Measurements from ENCODE around the gene HAND2.
A peak's percentile ranks its signal among the peaks of the same experiment; 100 is the strongest.

HAND2 gene

DNA sequence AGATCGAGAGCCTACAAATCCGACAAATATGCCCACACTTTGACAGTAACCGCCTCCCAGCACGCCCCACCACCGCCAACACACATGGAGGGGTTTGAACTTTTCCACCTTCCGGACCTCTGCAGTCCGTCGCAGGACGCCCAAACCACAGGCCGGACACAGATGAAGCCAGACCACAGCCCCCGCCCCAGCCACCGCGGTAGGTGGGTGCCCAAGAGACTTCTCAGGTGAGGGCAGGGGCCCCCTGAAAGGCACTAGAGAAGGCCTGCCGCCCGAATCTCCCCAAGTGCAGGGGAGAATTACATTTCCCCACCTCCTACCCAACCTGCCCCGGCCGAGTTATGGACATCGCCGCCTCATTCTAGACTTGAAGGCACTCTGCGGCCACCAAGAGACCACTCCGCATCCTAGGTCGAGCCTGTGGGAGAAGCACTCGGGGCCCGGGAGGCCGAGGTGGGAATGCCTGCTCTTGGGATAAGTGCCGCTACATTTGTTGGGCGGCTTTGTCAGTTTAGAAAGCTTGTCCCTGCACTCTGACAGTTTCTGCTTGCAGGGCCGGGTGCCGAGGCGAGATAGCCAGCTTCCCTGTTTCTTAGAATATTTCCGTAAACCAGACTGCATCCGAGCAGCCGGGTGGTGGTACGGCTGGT, 21.5 kb downstream of the HAND2 start:
- peaks cover 10% of the 10 kb centered on the region for H3K4me1 ChIP-seq (ENCODE audit: control insufficient read depth, insufficient read depth, low read length, poor library complexity, severe bottlenecking)
- no peaks in the 10 kb centered on the region for H3K9me3 ChIP-seq (ENCODE audit: control insufficient read depth, low read length)
- no peak overlapping the region for H3K27ac ChIP-seq (ENCODE audit: low read depth, low read length, severe bottlenecking)
- 10 to 20% methylated on average over 20 to 24 of the region's 34 CpGs for WGBS, 2 experiments (ENCODE audit: insufficient coverage in 2 of 2)
- H3K4me3 ChIP-seq (ENCODE audit: extremely low read depth, insufficient read depth, low read length, poor library complexity, severe bottlenecking): peak overlapping the region; percentile 42
- no peaks in the 10 kb centered on the region for H3K36me3 ChIP-seq (ENCODE audit: control insufficient read depth, insufficient read depth, low read length)

DNA sequence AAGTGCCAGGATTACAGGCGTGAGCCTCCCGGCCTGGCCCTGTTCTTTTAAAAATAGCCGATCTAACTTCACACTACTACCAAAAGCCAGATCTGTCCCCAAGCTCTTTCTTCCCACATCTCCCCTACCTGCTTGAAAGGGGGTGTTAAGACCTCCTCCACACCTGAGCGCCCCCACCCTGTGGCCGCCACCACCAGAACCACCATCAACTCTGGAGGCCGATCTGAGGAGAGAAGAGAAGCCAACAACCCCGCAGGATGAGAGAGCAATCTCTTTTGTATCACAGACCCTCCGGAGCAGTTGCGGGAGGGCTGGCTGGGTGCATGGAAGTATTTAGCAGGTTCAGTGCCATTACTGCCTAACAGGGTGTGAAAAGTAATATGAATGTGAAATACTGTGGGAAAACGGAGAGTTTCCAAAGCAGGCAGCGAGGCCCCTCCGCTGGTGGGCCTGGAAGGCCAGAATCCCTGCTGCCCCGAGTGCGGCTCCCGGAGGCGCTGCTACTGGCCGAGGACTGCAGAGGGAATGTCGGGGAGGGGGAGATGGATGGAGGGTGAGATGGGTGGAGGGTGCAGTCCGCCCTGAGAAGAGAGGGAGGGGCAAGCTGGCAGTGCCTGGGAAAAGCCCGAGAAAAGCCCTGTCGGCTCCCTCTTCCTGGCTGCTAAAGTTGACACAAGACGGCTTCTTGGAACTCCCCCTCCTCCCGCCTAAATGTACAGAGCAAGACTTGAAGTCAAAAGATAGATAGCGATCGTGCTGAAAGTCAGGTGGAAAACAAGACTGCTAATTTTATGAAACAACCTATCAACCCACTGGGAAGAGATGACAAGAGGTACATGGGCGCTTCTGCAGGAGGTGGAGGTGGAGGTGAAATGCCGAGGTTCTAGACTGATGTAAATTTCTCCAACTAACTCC, 22.3 kb downstream of the HAND2 start:
- H3K27ac ChIP-seq (ENCODE audit: low read depth, low read length, severe bottlenecking): no peak overlapping the region
- WGBS, 2 experiments (ENCODE audit: insufficient coverage in 2 of 2): 18 to 22% methylated on average over 10 to 15 of the region's 27 CpGs
- H3K4me3 ChIP-seq (ENCODE audit: extremely low read depth, insufficient read depth, low read length, poor library complexity, severe bottlenecking): peak overlapping the region; percentile 8
- H3K36me3 ChIP-seq (ENCODE audit: control insufficient read depth, insufficient read depth, low read length): no peaks in the 10 kb centered on the region
- peaks cover 11% of the 10 kb centered on the region for H3K4me1 ChIP-seq (ENCODE audit: control insufficient read depth, insufficient read depth, low read length, poor library complexity, severe bottlenecking)
- H3K9me3 ChIP-seq (ENCODE audit: control insufficient read depth, low read length): no peaks in the 10 kb centered on the region

- H3K4me3 ChIP-seq (ENCODE audit: extremely low read depth, insufficient read depth, low read length, poor library complexity, severe bottlenecking): peak overlapping the region; percentile 28
- no peak overlapping the region for H3K27ac ChIP-seq (ENCODE audit: low read depth, low read length, severe bottlenecking)
- no peaks in the 10 kb centered on the region for H3K36me3 ChIP-seq (ENCODE audit: control insufficient read depth, insufficient read depth, low read length)
- WGBS, 2 experiments (ENCODE audit: insufficient coverage in 2 of 2): 6% methylated on average over 18 to 28 of the region's 35 CpGs
- no peaks in the 10 kb centered on the region for H3K9me3 ChIP-seq (ENCODE audit: control insufficient read depth, low read length)
- peaks cover 11% of the 10 kb centered on the region for H3K4me1 ChIP-seq (ENCODE audit: control insufficient read depth, insufficient read depth, low read length, poor library complexity, severe bottlenecking)
These were observed 23.3 kb downstream of the HAND2 start for GRCh38 chr4:173506597-173507211.

DNA sequence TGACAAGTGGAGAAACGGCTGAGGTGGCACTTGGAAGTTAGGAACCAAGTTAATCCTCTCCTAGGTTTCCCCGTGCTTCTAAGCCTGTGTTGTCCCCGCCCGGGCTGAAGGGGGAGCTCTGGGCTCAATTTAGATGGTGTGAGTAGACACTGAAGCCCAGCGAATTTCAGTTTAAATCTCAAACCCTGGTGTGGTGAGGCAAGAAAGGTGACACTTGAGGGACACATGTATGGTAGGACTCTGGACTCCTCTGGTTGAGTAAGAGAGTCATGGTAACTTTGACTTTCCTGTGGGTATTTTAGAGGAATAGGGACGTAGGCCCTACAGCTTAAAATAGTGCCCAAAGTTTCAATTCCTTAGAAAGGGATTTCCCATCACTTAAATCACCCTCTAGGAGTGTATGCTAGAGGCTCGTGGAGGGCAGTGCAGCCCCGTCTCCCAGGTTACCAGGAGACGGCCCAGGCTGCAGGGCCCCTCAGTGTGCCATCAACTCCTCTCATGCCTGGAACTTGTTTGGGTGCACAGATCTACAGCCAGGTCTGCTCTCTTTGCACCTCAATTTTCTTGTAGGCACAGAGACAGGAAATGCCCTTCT, 24.0 kb downstream of the HAND2 start:
- WGBS, 2 experiments (ENCODE audit: insufficient coverage in 2 of 2): 11% methylated on average over 5 of the region's 9 CpGs
- Histone ChIP-seq H3K9me3 (ENCODE audit: control insufficient read depth, low read length) (no peaks in the 10 kb centered on the region), H3K4me3 (ENCODE audit: extremely low read depth, insufficient read depth, low read length, poor library complexity, severe bottlenecking) (peak overlapping the region; percentile 28), H3K27ac (ENCODE audit: low read depth, low read length, severe bottlenecking) (no peak overlapping the region), H3K36me3 (ENCODE audit: control insufficient read depth, insufficient read depth, low read length) (no peaks in the 10 kb centered on the region), H3K4me1 (ENCODE audit: control insufficient read depth, insufficient read depth, low read length, poor library complexity, severe bottlenecking) (peaks cover 11% of the 10 kb centered on the region)

DNA sequence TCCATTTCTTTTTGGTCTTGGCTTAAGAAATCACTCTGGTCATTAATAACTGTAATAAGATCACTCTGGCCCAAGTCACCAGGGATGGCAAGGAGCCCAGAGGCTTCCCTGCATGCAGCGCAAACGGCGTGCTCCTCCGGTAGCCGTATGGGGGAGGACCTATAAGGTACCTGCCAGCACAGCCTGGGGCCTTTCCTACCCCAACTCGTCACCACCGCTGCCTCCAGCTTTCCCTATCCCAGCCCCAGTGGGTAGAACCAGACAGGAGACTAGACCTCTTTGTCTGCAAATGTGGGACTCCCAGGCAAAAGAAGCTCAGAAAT, 25.9 kb downstream of the HAND2 start:
- H3K27ac ChIP-seq (ENCODE audit: low read depth, low read length, severe bottlenecking): no peak overlapping the region
- peaks cover 11% of the 10 kb centered on the region for H3K4me1 ChIP-seq (ENCODE audit: control insufficient read depth, insufficient read depth, low read length, poor library complexity, severe bottlenecking)
- H3K9me3 ChIP-seq (ENCODE audit: control insufficient read depth, low read length): no peaks in the 10 kb centered on the region
- H3K4me3 ChIP-seq (ENCODE audit: extremely low read depth, insufficient read depth, low read length, poor library complexity, severe bottlenecking): no peak overlapping the region
- WGBS, 2 experiments (ENCODE audit: insufficient coverage in 2 of 2): 77 to 80% methylated on average over 5 to 7 of the region's 7 CpGs
- no peaks in the 10 kb centered on the region for H3K36me3 ChIP-seq (ENCODE audit: control insufficient read depth, insufficient read depth, low read length)

- no peak overlapping the region for H3K27ac ChIP-seq (ENCODE audit: low read depth, low read length, severe bottlenecking)
- H3K4me3 ChIP-seq (ENCODE audit: extremely low read depth, insufficient read depth, low read length, poor library complexity, severe bottlenecking): no peak overlapping the region
- H3K36me3 ChIP-seq (ENCODE audit: control insufficient read depth, insufficient read depth, low read length): no peaks in the 10 kb centered on the region
- H3K4me1 ChIP-seq (ENCODE audit: control insufficient read depth, insufficient read depth, low read length, poor library complexity, severe bottlenecking): peaks cover 11% of the 10 kb centered on the region
- no peaks in the 10 kb centered on the region for H3K9me3 ChIP-seq (ENCODE audit: control insufficient read depth, low read length)
- WGBS, 2 experiments (ENCODE audit: insufficient coverage in 2 of 2): 78 to 80% methylated on average over 10 of the region's 13 CpGs
These were observed 26.5 kb downstream of the HAND2 start for GRCh38 chr4:173503330-173504180.

GRCh38 chr4:173502282-173502681, 27.7 kb downstream of the HAND2 start:
- 85 to 91% methylated on average over 5 of the region's 5 CpGs for WGBS, 2 experiments (ENCODE audit: insufficient coverage in 2 of 2)

GRCh38 chr4:173501592-173502150, 28.4 kb downstream of the HAND2 start:
- H3K4me3 ChIP-seq (ENCODE audit: extremely low read depth, insufficient read depth, low read length, poor library complexity, severe bottlenecking): no peak overlapping the region
- no peaks in the 10 kb centered on the region for H3K36me3 ChIP-seq (ENCODE audit: control insufficient read depth, insufficient read depth, low read length)
- H3K27ac ChIP-seq (ENCODE audit: low read depth, low read length, severe bottlenecking): no peak overlapping the region
- 94 to 96% methylated on average over 18 of the region's 21 CpGs for WGBS, 2 experiments (ENCODE audit: insufficient coverage in 2 of 2)
- H3K9me3 ChIP-seq (ENCODE audit: control insufficient read depth, low read length): no peaks in the 10 kb centered on the region
- peaks cover 9% of the 10 kb centered on the region for H3K4me1 ChIP-seq (ENCODE audit: control insufficient read depth, insufficient read depth, low read length, poor library complexity, severe bottlenecking)

More at GRCh38 chr4:173502282-173502681, 27.7 kb downstream of the HAND2 start:
- Histone ChIP-seq H3K36me3 (ENCODE audit: control insufficient read depth, insufficient read depth, low read length) (no peaks in the 10 kb centered on the region), H3K4me3 (ENCODE audit: extremely low read depth, insufficient read depth, low read length, poor library complexity, severe bottlenecking) (no peak overlapping the region), H3K27ac (ENCODE audit: low read depth, low read length, severe bottlenecking) (no peak overlapping the region), H3K4me1 (ENCODE audit: control insufficient read depth, insufficient read depth, low read length, poor library complexity, severe bottlenecking) (peaks cover 9% of the 10 kb centered on the region), H3K9me3 (ENCODE audit: control insufficient read depth, low read length) (no peaks in the 10 kb centered on the region)

GRCh38 chr4:173500841-173501591, 29.0 kb downstream of the HAND2 start:
- WGBS, 2 experiments (ENCODE audit: insufficient coverage in 2 of 2): 91% methylated on average over 39 to 46 of the region's 48 CpGs
- no peak overlapping the region for H3K27ac ChIP-seq (ENCODE audit: low read depth, low read length, severe bottlenecking)

More at GRCh38 chr4:173500841-173501591, 29.0 kb downstream of the HAND2 start:
- Histone ChIP-seq H3K4me3 (ENCODE audit: extremely low read depth, insufficient read depth, low read length, poor library complexity, severe bottlenecking) (no peak overlapping the region), H3K9me3 (ENCODE audit: control insufficient read depth, low read length) (no peaks in the 10 kb centered on the region), H3K36me3 (ENCODE audit: control insufficient read depth, insufficient read depth, low read length) (no peaks in the 10 kb centered on the region), H3K4me1 (ENCODE audit: control insufficient read depth, insufficient read depth, low read length, poor library complexity, severe bottlenecking) (peaks cover 3% of the 10 kb centered on the region)

All from mesodermal cell (in vitro differentiated cells).